ENCODE results near the gene SAMD14.

The SAMD14 gene

GRCh38 chr17:50111673-50112655, 18.0 kb downstream of the SAMD14 start:
- DNase-seq = no peak

GRCh38 chr17:50110591-50111349, 19.2 kb downstream of the SAMD14 start:
- DNase-seq = no peak

- DNase-seq = no peak
Measured at GRCh38 chr17:50109785-50110184, 20.2 kb downstream of the SAMD14 start.

- DNase-seq = no peak
Measured at GRCh38 chr17:50109207-50109606, 20.8 kb downstream of the SAMD14 start.

GRCh38 chr17:50108556-50108955, 21.4 kb downstream of the SAMD14 start:
- no peak for DNase-seq

GRCh38 chr17:50107790-50108414, 22.1 kb downstream of the SAMD14 start:
- DNase-seq = no peak

GRCh38 chr17:50106393-50107131, 23.4 kb downstream of the SAMD14 start:
- DNase-seq = no peak

- no peak for DNase-seq
Measured at GRCh38 chr17:50105811-50106210, 24.1 kb downstream of the SAMD14 start.

GRCh38 chr17:50103941-50104340, 26.0 kb downstream of the SAMD14 start:
- no peak for DNase-seq

GRCh38 chr17:50103252-50103651, 26.7 kb downstream of the SAMD14 start:
- DNase-seq = no peak

GRCh38 chr17:50102164-50102991, 27.6 kb downstream of the SAMD14 start:
- DNase-seq = no peak

GRCh38 chr17:50101346-50102163, 28.4 kb downstream of the SAMD14 start:
- DNase-seq = no peak

GRCh38 chr17:50100921-50101345, 29.0 kb downstream of the SAMD14 start:
- no peak for DNase-seq

GRCh38 chr17:50100480-50100883, 29.5 kb downstream of the SAMD14 start:
- no peak for DNase-seq

GRCh38 chr17:50099003-50099402, 31.0 kb downstream of the SAMD14 start:
- DNase-seq = no peak

GRCh38 chr17:50098583-50098982, 31.4 kb downstream of the SAMD14 start:
- no peak for DNase-seq

- no peak for DNase-seq
Measured at GRCh38 chr17:50097926-50098325, 32.0 kb downstream of the SAMD14 start.

GRCh38 chr17:50097455-50097854, 32.5 kb downstream of the SAMD14 start:
- DNase-seq = no peak

- no peak for DNase-seq
Measured at GRCh38 chr17:50096758-50097157, 33.2 kb downstream of the SAMD14 start.

GRCh38 chr17:50096092-50096491, 33.9 kb downstream of the SAMD14 start:
- DNase-seq = no peak

- DNase-seq = no peak
Measured at GRCh38 chr17:50095626-50096037, 34.3 kb downstream of the SAMD14 start.
